GM18520 (cell line): Measurements from ENCODE around the gene ATF6.

Source experiments
- ATAC-seq: cut with Tn5 transposase; IDR thresholded peaks from one replicate; pipeline ENCODE4 v1.9.1; 2021; ENCODE audit not compliant: unreplicated experiment

ATF6 gene

GRCh38 chr1:161933592-161934588 lies 167.8 kb downstream of the ATF6 start:
- ATAC-seq = no peak

DNA sequence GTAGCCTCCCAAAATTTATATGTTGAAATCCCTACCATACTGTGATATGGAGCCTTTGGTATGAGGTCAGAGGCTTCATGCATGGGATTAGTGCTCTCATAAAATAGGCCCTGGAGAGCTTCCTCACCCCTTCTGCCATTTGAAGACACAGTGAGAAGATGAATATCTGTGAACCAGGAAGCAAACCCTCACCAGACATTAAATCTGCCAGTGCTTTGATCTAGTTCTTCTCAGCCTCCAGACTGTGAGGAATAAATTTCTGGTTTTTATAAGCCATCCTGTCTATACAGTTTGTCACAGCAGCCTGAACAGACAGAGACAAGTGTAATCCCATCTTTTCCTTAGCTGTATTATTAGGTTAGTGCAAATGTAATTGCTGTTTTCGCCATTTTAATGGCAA lies 169.1 kb downstream of the ATF6 start:
- ATAC-seq = no peak

GRCh38 chr1:161936786-161937185 lies 170.7 kb downstream of the ATF6 start:
- no peak for ATAC-seq

GRCh38 chr1:161940866-161941591 lies 174.9 kb downstream of the ATF6 start:
- ATAC-seq = no peak

DNA sequence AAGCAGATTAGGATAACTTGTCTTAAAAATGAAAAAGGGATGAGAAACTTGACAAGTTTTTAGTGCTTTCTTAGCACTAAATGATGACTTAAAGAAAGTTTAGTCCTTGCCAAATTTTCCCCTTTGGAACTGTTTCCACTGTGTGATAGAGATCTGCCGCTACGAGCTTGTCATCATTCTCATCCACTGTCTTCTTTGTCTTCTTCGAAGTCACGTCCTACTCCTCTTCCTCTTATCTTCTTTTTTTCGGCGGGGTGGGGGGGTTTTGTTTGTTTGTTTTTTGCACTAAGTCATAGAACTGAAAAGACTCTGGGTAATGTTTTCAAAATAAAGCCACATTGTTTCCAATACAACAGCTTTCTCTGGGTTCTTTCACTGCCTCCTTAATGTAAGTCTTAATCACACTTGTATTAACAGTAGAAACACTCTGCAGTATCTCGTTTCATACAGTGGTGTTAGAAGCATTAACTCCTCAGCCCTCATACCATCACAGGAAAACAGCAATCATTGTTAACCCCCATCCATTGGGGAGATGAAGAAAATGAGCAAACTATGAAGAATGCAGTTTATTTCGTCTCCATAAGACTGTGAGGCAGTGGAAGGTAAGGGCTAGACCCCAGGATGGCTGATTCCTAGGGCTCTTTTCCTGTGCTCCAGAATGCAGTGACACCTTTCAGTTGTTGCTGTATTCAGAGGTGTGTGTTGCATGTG lies 175.8 kb downstream of the ATF6 start:
- no peak for ATAC-seq

DNA sequence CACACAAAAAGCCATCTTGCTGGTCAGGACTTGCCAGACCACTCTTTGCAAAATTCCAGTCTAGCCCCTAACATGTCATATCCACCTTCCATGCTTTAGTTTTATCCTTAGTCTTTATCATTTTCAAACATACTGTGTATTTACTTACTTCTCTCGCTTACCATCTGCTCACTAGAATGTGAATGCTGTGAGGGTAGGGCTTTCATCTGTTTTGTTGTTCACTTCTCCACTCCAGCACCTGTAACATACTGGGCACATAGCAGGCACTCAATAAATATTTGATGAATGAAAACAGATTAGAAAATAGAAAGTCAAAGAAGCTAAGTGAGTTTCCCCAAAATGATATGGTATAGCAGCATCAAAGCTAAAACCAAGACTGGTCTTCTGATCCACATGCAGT lies 177.6 kb downstream of the ATF6 start:
- no peak for ATAC-seq

- no peak for ATAC-seq
Measured at GRCh38 chr1:161944381-161944780, 178.3 kb downstream of the ATF6 start.

DNA sequence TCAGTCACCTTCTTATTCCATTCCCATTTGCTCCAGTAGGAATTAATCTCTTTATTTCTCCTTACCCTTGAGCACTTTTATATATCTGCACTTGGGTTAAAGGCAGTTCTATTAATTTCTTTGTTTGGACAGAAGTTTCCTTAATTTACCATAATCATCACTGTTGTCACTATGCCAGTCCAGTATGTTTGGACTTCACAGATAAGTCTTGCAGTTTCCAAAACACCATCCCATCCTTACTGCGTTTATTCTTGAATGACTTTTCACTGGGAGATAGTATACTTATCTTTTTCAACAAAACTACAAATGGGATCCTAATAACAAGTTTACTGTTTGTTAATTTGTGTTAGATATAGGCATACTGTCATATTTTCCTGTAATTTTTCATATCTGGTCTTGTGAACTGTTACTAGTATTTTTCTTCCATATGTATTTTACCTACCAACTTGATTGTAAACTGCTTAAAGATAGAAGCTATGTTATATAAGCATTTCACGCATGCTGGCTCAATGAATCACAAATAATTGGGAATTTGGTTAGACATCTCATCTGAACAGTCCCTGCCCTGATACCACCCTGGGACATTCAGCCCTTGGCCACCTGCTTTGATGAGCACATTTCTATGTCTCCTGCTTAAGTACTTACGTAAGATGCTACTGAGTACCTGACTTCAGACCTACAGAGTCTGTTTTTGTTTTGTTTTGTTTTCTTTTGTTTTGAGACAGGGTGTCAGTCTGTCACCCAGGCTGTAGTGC lies 179.4 kb downstream of the ATF6 start:
- no peak for ATAC-seq

DNA sequence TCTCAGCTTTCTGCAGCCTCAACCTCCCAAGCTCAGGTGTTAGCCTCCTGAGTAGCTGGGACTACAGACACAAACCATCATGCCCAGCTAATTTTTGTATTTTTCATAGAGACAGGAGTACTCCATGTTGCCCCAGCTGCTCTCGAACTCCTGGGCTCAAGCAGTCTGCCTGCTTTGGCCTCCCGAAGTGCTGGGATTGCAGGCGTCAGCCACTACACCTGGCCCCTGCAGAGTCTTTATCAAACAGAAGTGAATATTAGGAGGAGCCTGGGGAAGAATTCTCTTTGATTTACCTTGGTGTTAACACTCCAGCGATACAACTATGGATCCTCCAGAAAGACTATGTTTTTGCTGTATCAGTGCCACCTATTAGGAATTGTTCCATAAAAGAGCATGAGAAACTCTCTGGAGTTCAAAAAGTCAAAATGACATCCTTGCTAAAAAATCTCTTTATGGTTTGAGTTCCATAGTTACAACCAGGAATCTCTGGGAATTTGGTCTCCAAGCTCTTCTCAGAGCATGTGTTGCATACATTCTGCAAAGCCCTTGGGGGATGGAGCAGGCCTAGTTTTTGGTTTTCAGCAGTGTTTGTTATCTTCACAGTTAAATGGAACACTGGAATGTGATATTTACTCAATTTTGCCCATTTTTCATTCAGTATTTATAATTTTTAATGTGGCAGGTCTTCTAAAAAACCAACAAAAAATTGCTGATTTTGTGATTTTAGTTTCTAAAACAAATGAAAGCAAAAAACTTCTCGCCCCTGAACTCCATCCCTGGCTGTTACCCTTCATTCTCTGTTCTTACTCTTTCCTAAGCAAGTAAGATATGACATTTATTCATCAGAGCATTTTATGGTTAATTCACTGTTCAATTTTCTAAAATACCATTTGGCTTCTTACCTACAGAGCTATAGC lies 180.2 kb downstream of the ATF6 start:
- no peak for ATAC-seq

- ATAC-seq = no peak
Measured at GRCh38 chr1:161948435-161948834, 182.3 kb downstream of the ATF6 start.

- no peak for ATAC-seq
Measured at GRCh38 chr1:161949548-161949947, 183.4 kb downstream of the ATF6 start.

DNA sequence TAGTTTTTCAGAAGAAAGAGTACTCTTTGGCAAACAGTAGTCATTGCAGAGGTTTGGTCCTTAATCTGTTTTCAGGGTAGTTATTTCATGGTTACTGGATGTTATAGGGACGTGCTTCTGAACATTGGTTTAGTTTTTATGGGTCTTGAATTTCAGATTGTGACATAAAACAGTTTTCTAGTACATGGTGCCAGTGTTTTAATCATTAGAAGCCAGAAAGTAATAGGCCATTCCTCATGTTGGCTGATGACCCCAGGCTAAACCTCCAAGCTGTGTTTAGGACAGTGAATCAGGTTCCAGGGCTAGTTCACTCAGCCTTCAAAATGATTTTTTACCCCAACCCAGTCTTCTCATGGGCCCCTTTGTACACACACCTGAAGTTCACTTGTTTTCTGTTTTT lies 184.3 kb downstream of the ATF6 start:
- no peak for ATAC-seq

DNA sequence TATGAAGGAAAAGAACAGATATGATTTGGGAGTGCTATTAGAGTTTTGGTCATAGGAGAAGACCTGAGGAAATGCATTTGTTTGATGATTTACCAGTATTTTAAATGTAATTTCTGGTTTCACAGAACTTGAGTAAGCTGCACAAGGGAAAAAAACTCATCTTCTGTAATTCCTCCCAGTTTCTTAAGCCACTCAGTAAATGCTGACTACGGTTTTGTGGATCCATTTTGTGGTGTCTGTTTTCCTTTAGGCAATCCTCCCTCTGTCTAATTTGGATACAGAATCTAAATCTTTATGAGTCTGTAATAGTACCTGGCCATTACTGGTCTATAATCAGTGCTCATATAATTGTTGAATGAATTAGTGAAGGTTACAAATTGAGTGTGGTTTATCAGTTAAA lies 185.5 kb downstream of the ATF6 start:
- ATAC-seq = no peak

DNA sequence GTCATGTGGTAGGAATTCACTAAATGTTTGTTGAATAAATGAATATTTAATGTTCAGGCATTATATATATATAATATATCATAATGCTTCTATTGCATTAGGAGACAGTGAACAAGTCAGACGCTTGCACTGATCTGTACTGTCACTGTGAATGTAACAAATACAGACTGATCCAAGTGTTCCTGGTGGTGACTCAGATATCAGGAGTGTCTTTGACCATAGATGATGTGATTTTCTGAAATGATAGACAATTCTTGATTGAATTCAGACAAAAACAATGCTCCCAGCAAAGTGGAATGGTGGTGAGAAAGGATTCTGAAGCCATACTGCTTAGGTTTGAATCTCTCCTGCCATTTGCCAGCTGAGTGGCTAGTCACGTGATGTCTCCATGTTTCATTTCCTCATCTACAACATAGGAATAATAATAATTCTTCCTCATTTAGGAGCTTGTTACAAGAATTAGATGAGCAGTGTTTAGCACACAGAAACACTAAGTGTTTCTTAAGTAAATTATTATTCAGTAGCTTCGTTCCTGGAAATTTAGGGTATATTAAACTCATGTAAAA lies 186.6 kb downstream of the ATF6 start:
- no peak for ATAC-seq

DNA sequence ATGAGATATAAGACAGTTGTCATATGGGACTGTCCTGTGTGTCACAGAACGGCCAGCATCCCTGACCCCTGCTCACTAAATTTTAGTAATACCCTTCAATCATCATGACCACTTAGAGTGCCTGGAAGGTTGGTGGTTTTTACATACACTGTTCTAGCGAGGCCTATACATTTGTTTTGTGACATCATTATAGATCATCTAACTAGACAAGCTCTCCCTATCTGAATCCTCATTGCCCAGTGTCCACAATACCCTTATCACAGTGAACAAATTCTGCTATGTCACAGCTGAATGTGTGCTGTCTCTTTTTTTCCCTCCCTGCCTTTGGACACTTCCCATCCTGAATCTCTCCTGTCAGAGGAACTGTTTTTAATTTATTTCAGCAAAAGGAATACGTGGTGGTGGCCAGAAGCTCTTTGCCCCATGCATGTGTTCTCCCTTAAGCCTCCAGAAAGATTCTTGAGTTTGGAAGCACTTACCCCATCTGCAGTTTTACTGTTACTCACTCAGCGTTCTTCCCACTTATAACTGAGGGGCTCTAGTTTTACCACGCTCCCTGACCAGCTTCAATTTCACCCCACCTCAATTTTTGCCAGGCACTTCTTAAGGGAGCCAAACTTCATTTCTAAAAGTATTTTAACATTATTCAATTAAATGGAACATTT lies 187.3 kb downstream of the ATF6 start:
- no peak for ATAC-seq

GRCh38 chr1:161954050-161954449 lies 187.9 kb downstream of the ATF6 start:
- ATAC-seq = no peak

- no peak for ATAC-seq
Measured at GRCh38 chr1:161954466-161954865, 188.3 kb downstream of the ATF6 start.

DNA sequence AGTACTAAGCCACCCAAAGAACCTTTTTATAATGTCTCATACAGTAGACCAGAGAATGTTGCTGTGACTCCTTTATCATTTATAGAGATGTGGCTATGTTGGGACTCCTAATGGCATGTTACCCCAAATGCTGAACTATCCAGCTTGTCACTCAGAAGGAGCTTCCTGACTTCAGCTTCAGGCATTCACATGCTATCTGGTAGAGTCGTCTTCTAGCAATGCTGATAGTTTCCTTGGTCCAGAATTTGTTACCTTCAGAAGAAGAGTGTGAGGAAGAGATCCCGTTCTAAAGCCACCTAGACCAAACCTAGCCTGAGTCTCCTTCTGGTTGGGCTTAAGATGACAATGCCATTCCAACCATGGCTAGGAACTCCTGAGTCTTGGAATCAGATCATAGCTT lies 189.5 kb downstream of the ATF6 start:
- no peak for ATAC-seq

GRCh38 chr1:161956097-161956496 lies 190.0 kb downstream of the ATF6 start:
- no peak for ATAC-seq
